H9 (cell line): Measurements from ENCODE around the gene ZNF681. TPM values are rescaled to one million over a fixed set of nuclear protein-coding genes. Genes with fewer than 3 reads are reported as not detected.

Source experiments
- DNase-seq: peaks from one replicate; pipeline ENCODE4 v3.0.0-alpha.2; 2017
- H2AFZ ChIP-seq: one replicate; pipeline ENCODE4 v1.6.1; 2013; ENCODE audit warnings: mild to moderate bottlenecking, low read length, control low read depth, moderate library complexity
- H2AK5ac ChIP-seq: 2 replicates; pipeline ENCODE4 v1.6.1; 2013; ENCODE audit warnings: low read length, control low read depth, mixed read lengths; ENCODE audit not compliant: insufficient read length
- H2BK120ac ChIP-seq: one replicate; pipeline ENCODE4 v1.6.1; 2013; ENCODE audit warnings: low read depth, mild to moderate bottlenecking, low read length, control low read depth, inconsistent platforms; ENCODE audit not compliant: poor library complexity, severe bottlenecking
- H2BK12ac ChIP-seq: 2 replicates; pipeline ENCODE4 v1.6.1; 2013; ENCODE audit warnings: low read length, control low read depth, mixed read lengths, low read depth; ENCODE audit not compliant: insufficient read length
- H2BK15ac ChIP-seq: 2 replicates; pipeline ENCODE4 v1.6.1; 2013; ENCODE audit warnings: low read depth, low read length, control low read depth
- H2BK20ac ChIP-seq: one replicate; pipeline ENCODE4 v1.6.1; 2013; ENCODE audit warnings: low read depth, mild to moderate bottlenecking, low read length, control low read depth, inconsistent platforms; ENCODE audit not compliant: poor library complexity, severe bottlenecking
- H2BK5ac ChIP-seq: 2 replicates; pipeline ENCODE4 v1.6.1; 2013; ENCODE audit warnings: low read length, control low read depth, mixed read lengths; ENCODE audit not compliant: insufficient read length
- H3K14ac ChIP-seq: 2 replicates; pipeline ENCODE4 v1.6.1; 2013; ENCODE audit warnings: low read length, control low read depth; ENCODE audit not compliant: insufficient read depth
- H3K18ac ChIP-seq: 2 replicates; pipeline ENCODE4 v1.6.1; 2013; ENCODE audit warnings: low read depth, mild to moderate bottlenecking, mixed read lengths, low read length, control low read depth; ENCODE audit not compliant: insufficient read length
- H3K23ac ChIP-seq: 2 replicates; pipeline ENCODE4 v1.6.1; 2013; ENCODE audit warnings: low read length, control low read depth, mixed read lengths, low read depth; ENCODE audit not compliant: insufficient read length
- H3K23me2 ChIP-seq: 2 replicates; pipeline ENCODE4 v1.6.1; 2013; ENCODE audit warnings: low read depth, mild to moderate bottlenecking, mixed read lengths, low read length, control low read depth; ENCODE audit not compliant: insufficient read length, poor library complexity, severe bottlenecking
- H3K27ac ChIP-seq: 2 replicates; pipeline ENCODE4 v1.5.1; 2013; ENCODE audit warnings: low read length, control low read depth, mixed read lengths, low read depth; ENCODE audit not compliant: insufficient read length
- H3K27me3 ChIP-seq: 2 replicates; pipeline ENCODE4 v1.6.1; 2013; ENCODE audit warnings: low read length, control low read depth, inconsistent platforms; ENCODE audit not compliant: insufficient read depth
- H3K4ac ChIP-seq: 2 replicates; pipeline ENCODE4 v1.6.1; 2013; ENCODE audit warnings: low read depth, mild to moderate bottlenecking, control low read depth, inconsistent platforms, low read length, moderate library complexity
- H3K4me1 ChIP-seq: 2 replicates; pipeline ENCODE4 v1.6.1; 2013; ENCODE audit warnings: low read length, control low read depth, inconsistent platforms; ENCODE audit not compliant: insufficient read depth
- H3K4me2 ChIP-seq: 2 replicates; pipeline ENCODE4 v1.6.1; 2013; ENCODE audit warnings: low read length, control low read depth, mixed read lengths; ENCODE audit not compliant: insufficient read length, insufficient read depth
- H3K56ac ChIP-seq: 2 replicates; pipeline ENCODE4 v1.6.1; 2013; ENCODE audit warnings: low read depth, mild to moderate bottlenecking, mixed read lengths, low read length, control low read depth; ENCODE audit not compliant: insufficient read length
- H3K79me1 ChIP-seq: 2 replicates; pipeline ENCODE4 v1.6.1; 2013; ENCODE audit warnings: low read depth, mild to moderate bottlenecking, moderate library complexity, low read length, control low read depth, inconsistent platforms; ENCODE audit not compliant: insufficient read depth, poor library complexity, severe bottlenecking
- H3K79me2 ChIP-seq: 2 replicates; pipeline ENCODE4 v1.6.1; 2013; ENCODE audit warnings: low read length, control low read depth, inconsistent platforms; ENCODE audit not compliant: insufficient read depth
- H3K9ac ChIP-seq: 2 replicates; pipeline ENCODE4 v1.6.1; 2013; ENCODE audit warnings: low read length, control low read depth, mixed read lengths; ENCODE audit not compliant: insufficient read length; ENCODE audit errors: extremely low read depth
- H3K9me3 ChIP-seq: one replicate; pipeline ENCODE4 v1.6.1; 2013; ENCODE audit warnings: low read depth, low read length, inconsistent platforms; ENCODE audit not compliant: control insufficient read depth
- H3T11ph ChIP-seq: one replicate; pipeline ENCODE4 v1.6.1; 2013; ENCODE audit warnings: mild to moderate bottlenecking, low read length, control low read depth, inconsistent platforms
- H4K20me1 ChIP-seq: one replicate; pipeline ENCODE4 v1.6.1; 2013; ENCODE audit not compliant: control insufficient read depth, insufficient read length, insufficient read depth
- H4K5ac ChIP-seq: 2 replicates; pipeline ENCODE4 v1.6.1; 2013; ENCODE audit warnings: low read depth, mild to moderate bottlenecking, mixed read lengths, low read length, control low read depth; ENCODE audit not compliant: insufficient read length
- H4K8ac ChIP-seq: replicated peaks from 2 replicates; pipeline ENCODE4 v1.6.1; 2013; ENCODE audit warnings: low read length, control low read depth, mixed read lengths, low read depth; ENCODE audit not compliant: insufficient read length
- H4K91ac ChIP-seq: 2 replicates; pipeline ENCODE4 v1.6.1; 2013; ENCODE audit warnings: low read depth, mild to moderate bottlenecking, moderate library complexity, mixed read lengths, low read length, control low read depth; ENCODE audit not compliant: insufficient read length
- H3K27ac Mint-ChIP-seq, 3 experiments: 2 replicates in 2 of 3; 3 replicates in 1 of 3; pipeline ENCODE4 v1.8.0; 2020 to 2021; ENCODE audit warnings: mixed read lengths in 3 of 3, mild to moderate bottlenecking in 1 of 3, moderate library complexity in 1 of 3
- H3K27me3 Mint-ChIP-seq: 2 replicates; pipeline ENCODE4 v1.8.0; 2021; ENCODE audit warnings: low read depth, mild to moderate bottlenecking, moderate library complexity, mixed read lengths
- H3K36me3 Mint-ChIP-seq, 3 experiments: 2 replicates in 2 of 3; 3 replicates in 1 of 3; pipeline ENCODE4 v1.8.0; 2020 to 2021; ENCODE audit warnings: low read depth in 3 of 3, mixed read lengths in 3 of 3; ENCODE audit not compliant: insufficient read depth in 1 of 3
- H3K4me1 Mint-ChIP-seq, 2 experiments: 2 replicates each; pipeline ENCODE4 v1.8.0; 2020; ENCODE audit warnings: mixed read lengths in 2 of 2
- H3K4me3 Mint-ChIP-seq, 2 experiments: 2 replicates in 1 of 2; 3 replicates in 1 of 2; pipeline ENCODE4 v1.8.0; 2020 to 2021; ENCODE audit warnings: mild to moderate bottlenecking in 2 of 2, mixed read lengths in 2 of 2, moderate library complexity in 1 of 2
- H3K9me3 Mint-ChIP-seq, 2 experiments: 2 replicates in 1 of 2; 3 replicates in 1 of 2; pipeline ENCODE4 v1.8.0; 2020; ENCODE audit warnings: mild to moderate bottlenecking in 2 of 2, mixed read lengths in 2 of 2, moderate library complexity in 1 of 2
- CTCF ChIP-seq: fragments of 200-600 bp; sonication (generic); conservative IDR thresholded peaks from 3 replicates; pipeline ENCODE4 v1.8.0; 2021; ENCODE audit warnings: antibody characterized with exemption, mild to moderate bottlenecking
- total RNA-seq: library from RNA; stranded (reverse); gene quantifications from 2 replicates; pipeline ENCODE4 v1.2.1, GENCODE V29; 2021

Gene ZNF681
- total RNA-seq, 1 experiment from 2014 or later = 10.4 TPM

GRCh38 chr19:23774524-23774971 lies 15.9 kb upstream of the ZNF681 start:
- Histone ChIP-seq H3K4me2 (no peak overlapping the region), H3K27me3 (no peaks in the 10 kb centered on the region), H2BK120ac (no peak overlapping the region), H2BK20ac (no peak overlapping the region), H4K5ac (no peak overlapping the region), H3K4ac (no peak overlapping the region), H3K14ac (no peak overlapping the region), H2AK5ac (no peak overlapping the region), H3K79me2 (peaks cover 73% of the 10 kb centered on the region), H3K79me1 (peaks cover 22% of the 10 kb centered on the region), H3K27ac (no peak overlapping the region), H3K9ac (no peak overlapping the region), H3K56ac (no peak overlapping the region), H4K91ac (no peak overlapping the region), H2AFZ (no peak overlapping the region), H3K4me1 (no peaks in the 10 kb centered on the region), H2BK15ac (no peak overlapping the region), H3K23me2 (no peaks in the 10 kb centered on the region), H4K20me1 (no peaks in the 10 kb centered on the region), H2BK5ac (no peak overlapping the region), H3K9me3 (no peaks in the 10 kb centered on the region), H3T11ph (no peak overlapping the region), H4K8ac (no peak overlapping the region), H3K18ac (no peak overlapping the region), H2BK12ac (no peak overlapping the region), H3K23ac (no peak overlapping the region)
- Mint-ChIP-seq H3K36me3 (peaks cover 55 to 85% (median 72%) of the 10 kb centered on the region in 3 experiments), H3K9me3 (no peaks in the 10 kb centered on the region), H3K4me1 (peaks cover 0 to 4% of the 10 kb centered on the region in 2 experiments; a peak in 1 of 4 replicates), H3K4me3 (no peak overlapping the region), H3K27ac (no peak overlapping the region), H3K27me3 (no peaks in the 10 kb centered on the region)
- DNase-seq = no peak
- TF ChIP-seq CTCF = no peak
